ENCODE data around the gene NCS1. TPM values are rescaled to one million over a fixed set of nuclear protein-coding genes. Genes with fewer than 3 reads are reported as not detected.
A peak's percentile ranks its signal among the peaks of the same experiment; 100 is the strongest.

Gene NCS1
- total RNA-seq, 1 donor from 2014 or later = 44.8 TPM

DNA sequence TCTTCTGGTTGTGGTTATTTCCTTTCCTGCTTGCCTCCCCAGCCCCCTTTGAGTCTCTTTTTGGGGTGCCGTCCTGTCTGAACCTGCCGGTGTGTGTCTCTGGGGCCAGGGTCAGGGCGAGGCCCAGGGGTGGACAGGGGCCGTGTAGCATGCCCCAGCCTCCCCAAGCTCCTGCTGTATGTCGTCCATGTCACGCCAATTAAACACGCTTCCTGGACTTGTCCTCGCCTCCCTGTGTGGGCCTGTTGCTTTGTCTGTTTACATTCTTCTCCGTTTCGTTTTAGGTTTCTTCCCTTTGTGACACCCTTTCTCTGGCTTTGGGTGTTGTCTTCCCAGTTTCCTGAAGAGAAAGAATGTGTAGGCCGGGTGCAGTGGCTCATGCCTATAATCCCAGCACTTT lies 64.9 kb downstream of the NCS1 start:
- no peak overlapping the region for H3K27ac Mint-ChIP-seq
- H3K4me1 Mint-ChIP-seq = peaks cover 8% of the 10 kb centered on the region
- TF ChIP-seq, protein P1, sequence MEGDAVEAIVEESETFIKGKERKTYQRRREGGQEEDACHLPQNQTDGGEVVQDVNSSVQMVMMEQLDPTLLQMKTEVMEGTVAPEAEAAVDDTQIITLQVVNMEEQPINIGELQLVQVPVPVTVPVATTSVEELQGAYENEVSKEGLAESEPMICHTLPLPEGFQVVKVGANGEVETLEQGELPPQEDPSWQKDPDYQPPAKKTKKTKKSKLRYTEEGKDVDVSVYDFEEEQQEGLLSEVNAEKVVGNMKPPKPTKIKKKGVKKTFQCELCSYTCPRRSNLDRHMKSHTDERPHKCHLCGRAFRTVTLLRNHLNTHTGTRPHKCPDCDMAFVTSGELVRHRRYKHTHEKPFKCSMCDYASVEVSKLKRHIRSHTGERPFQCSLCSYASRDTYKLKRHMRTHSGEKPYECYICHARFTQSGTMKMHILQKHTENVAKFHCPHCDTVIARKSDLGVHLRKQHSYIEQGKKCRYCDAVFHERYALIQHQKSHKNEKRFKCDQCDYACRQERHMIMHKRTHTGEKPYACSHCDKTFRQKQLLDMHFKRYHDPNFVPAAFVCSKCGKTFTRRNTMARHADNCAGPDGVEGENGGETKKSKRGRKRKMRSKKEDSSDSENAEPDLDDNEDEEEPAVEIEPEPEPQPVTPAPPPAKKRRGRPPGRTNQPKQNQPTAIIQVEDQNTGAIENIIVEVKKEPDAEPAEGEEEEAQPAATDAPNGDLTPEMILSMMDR (IDR thresholded peaks at IDR 0.05; ENCODE audit: unreplicated experiment) = no peak
- no peaks in the 10 kb centered on the region for H3K27me3 Mint-ChIP-seq (ENCODE audit: low read depth)
- H3K36me3 Mint-ChIP-seq = peaks cover 15% of the 10 kb centered on the region
- no peak for DNase-seq (ENCODE audit: low spot score in 2 of 2, unreplicated experiment in 2 of 2)
- H3K9me3 Mint-ChIP-seq = no peaks in the 10 kb centered on the region
- H3K4me3 Mint-ChIP-seq = no peak overlapping the region

DNA sequence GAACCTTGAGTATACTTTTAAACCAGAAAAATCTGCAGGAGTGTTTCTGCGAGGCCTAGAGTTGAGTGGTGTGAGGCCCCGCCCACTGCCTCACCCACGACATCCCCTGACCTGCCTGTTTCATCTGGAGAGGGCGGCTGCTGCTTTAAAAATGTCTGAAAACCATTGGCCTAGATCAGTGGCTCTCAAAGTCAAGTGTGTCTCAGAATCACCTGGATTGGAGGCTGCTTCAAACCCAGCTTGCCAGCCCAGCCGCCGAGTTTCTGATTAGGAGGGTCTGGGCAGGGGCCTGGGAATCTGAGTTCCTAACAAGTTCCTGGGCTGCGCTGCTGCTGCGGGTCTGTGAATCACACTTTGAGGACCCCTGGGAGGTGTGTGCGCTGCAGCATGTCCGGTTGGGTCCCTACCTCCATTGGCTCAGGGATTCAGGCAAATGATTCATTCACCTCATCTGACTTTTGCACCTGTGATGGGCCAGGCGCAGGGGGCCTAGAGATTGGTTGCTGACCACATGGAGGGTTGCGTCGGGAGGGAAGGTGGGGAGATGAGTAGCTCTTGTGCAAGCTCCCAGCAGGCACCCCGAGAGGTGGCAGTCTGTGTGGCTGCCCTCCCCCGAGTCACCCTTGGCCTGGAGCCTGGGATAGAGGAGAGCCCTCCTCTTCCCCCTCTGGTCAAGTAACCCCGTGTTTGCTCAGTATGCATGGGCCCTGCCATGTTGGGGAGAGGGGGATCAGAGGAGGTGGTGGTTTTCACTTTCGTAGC lies 65.7 kb downstream of the NCS1 start:
- Mint-ChIP-seq H3K4me1 (peaks cover 11% of the 10 kb centered on the region), H3K27me3 (ENCODE audit: low read depth) (no peaks in the 10 kb centered on the region), H3K4me3 (no peak overlapping the region), H3K36me3 (peaks cover 10% of the 10 kb centered on the region), H3K9me3 (no peaks in the 10 kb centered on the region), H3K27ac (no peak overlapping the region)
- DNase-seq (ENCODE audit: low spot score in 2 of 2, unreplicated experiment in 2 of 2) = no peak
- TF ChIP-seq, protein P1 (IDR thresholded peaks at IDR 0.05; ENCODE audit: unreplicated experiment) = no peak

DNA sequence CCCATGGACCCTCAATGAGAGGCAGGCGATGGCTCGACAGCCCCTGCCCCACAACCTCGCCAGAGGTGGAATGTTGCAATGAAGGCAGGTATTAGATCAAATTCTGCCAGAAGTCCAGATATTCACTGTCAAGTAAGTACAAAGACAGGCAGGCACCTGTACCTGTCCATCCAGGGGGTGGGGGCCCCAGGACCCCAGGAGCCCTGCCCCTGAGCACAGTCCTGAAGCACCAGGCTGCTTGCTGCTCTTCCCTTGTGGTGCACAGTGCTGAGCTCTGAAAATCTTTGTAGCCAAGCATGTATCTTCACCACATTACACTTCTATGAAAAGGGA lies 67.1 kb downstream of the NCS1 start:
- Mint-ChIP-seq H3K9me3 (no peaks in the 10 kb centered on the region), H3K36me3 (peaks cover 3% of the 10 kb centered on the region), H3K4me3 (no peak overlapping the region), H3K27me3 (ENCODE audit: low read depth) (no peaks in the 10 kb centered on the region), H3K27ac (no peak overlapping the region), H3K4me1 (peaks cover 15% of the 10 kb centered on the region)
- TF ChIP-seq, protein P1 (IDR thresholded peaks at IDR 0.05; ENCODE audit: unreplicated experiment) = no peak
- DNase-seq (ENCODE audit: low spot score in 2 of 2, unreplicated experiment in 2 of 2) = no peak

DNA sequence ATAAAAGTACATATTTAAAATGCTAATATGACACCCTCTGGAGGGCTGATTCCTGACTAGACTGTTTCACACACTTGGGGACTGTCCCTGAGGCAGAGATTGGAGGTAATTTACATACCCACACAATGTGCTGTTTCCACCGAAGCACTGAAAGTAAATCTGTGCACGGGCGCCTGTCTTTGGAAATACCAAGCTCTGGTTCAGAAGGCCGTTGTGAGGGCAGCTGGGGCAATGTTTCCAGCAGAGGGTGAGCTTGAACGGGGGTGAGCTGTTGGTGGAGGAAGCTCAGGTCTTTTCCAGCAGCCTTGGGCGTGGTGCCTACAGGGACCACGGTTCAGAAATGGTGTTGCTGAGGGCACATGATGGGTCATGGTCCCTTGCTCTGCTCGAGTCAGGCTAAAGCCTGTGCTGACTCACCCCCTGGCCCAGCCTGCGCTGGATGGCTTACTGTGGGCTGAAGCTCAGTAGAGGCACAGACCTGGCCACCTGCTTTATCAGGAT lies 67.6 kb downstream of the NCS1 start:
- DNase-seq (ENCODE audit: low spot score in 2 of 2, unreplicated experiment in 2 of 2) = no peak
- no peaks in the 10 kb centered on the region for H3K27me3 Mint-ChIP-seq (ENCODE audit: low read depth)
- no peak overlapping the region for H3K27ac Mint-ChIP-seq
- H3K36me3 Mint-ChIP-seq = peaks cover 3% of the 10 kb centered on the region
- TF ChIP-seq, protein P1 (IDR thresholded peaks at IDR 0.05; ENCODE audit: unreplicated experiment) = no peak
- H3K9me3 Mint-ChIP-seq = no peaks in the 10 kb centered on the region
- peaks cover 15% of the 10 kb centered on the region for H3K4me1 Mint-ChIP-seq
- no peak overlapping the region for H3K4me3 Mint-ChIP-seq

DNA sequence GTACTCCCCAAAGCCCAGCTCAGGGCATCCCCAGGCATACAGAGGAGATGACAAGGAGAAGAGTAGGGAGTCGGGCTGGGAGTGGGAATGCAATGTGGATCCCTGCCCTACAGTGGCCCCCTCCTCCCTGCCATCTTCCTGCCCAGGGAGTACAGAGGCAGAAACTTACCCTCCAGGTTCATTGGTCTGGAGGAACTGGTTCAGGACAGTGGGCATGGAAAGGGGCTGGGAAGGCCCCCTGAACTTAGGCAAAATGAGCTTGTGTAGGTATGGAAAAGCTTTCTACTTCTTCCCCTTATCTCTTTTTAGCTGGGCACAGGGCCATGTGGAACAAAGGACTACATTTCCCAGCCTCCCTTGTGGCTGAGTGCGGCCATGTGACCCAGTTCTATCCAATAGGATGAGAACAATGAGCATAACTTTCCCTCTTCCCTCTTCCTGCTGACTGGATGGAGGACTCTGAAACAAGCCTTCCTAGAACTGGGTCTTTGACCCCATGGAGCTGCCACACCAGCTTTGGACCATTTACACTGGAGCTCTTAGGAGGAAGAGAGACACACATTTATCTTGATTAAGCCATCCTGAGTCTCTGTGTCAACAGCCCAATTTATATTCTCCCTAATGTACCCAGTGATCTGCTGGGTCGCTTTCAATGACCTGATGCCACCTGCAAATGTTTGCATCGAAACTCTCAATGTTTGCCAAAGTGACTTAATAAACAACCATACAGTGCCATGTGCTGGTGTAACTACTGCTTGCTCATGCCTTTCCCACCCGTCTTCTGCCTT lies 68.4 kb downstream of the NCS1 start:
- Mint-ChIP-seq H3K36me3 (peaks cover 3% of the 10 kb centered on the region), H3K27me3 (ENCODE audit: low read depth) (no peaks in the 10 kb centered on the region), H3K9me3 (no peaks in the 10 kb centered on the region), H3K4me3 (no peak overlapping the region), H3K4me1 (peaks cover 15% of the 10 kb centered on the region), H3K27ac (peak overlapping the region; percentile 47)
- TF ChIP-seq, protein P1 (IDR thresholded peaks at IDR 0.05; ENCODE audit: unreplicated experiment) = no peak
- peak; percentile 44 to 61 for DNase-seq (ENCODE audit: low spot score in 2 of 2, unreplicated experiment in 2 of 2)

Data from mesothelial cell of epicardium (in vitro differentiated cells).